IPS DF 4.7 (cell line): ENCODE data around the gene TMEM120B.
"Not testable (repeated sequence)": the region's sequence is repeated elsewhere in the genome, so short reads cannot be mapped to it uniquely, and the experiment has no call there.

Source experiments
- DNase-seq: peaks from one replicate; pipeline ENCODE4 v3.0.0-alpha.2; 2013; ENCODE audit warnings: low spot score; ENCODE audit errors: extremely low read depth

Gene TMEM120B

DNA sequence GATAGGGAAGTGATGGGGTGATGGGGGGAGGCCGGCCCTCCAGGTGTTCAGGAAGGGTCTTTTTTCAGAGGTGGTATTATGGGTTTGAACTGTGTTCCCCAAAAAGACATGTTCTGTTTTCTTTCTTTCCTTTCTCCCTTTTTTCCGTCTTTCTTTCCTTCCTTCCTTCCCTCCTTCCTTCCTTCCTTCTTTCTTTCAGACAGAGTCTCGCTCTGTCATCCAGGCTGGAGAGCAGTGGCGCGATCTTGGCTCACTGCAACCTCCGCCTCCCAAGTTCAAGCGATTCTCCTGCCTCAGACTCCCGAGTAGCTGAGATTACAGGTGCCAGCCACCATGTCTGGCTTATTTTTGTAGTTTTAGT lies 3.5 kb upstream of the TMEM120B start:
- not testable (repeated sequence) for DNase-seq

DNA sequence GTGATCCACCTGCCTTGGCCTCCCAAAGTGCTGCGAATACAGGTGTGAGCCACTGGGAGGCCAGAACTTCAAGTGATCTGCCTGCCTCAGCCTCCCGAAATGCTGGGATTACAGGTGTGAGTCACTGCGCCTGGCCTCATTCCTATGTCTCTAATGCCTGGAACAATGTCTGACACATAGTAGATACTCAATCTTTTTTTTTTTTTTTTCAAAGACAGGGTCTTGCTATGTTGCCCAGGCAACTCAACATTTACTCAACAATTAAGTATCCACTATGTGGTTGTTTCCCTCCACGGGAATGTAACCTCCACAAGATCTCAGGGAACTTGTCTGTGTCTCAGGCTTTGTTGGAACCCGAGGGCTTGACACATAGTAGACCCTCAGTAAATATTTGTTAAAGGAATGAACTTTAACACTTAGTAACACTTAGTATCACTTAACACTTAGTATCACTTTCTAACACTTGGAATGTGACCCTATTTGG lies 3.0 kb upstream of the TMEM120B start:
- DNase-seq: no peak

DNA sequence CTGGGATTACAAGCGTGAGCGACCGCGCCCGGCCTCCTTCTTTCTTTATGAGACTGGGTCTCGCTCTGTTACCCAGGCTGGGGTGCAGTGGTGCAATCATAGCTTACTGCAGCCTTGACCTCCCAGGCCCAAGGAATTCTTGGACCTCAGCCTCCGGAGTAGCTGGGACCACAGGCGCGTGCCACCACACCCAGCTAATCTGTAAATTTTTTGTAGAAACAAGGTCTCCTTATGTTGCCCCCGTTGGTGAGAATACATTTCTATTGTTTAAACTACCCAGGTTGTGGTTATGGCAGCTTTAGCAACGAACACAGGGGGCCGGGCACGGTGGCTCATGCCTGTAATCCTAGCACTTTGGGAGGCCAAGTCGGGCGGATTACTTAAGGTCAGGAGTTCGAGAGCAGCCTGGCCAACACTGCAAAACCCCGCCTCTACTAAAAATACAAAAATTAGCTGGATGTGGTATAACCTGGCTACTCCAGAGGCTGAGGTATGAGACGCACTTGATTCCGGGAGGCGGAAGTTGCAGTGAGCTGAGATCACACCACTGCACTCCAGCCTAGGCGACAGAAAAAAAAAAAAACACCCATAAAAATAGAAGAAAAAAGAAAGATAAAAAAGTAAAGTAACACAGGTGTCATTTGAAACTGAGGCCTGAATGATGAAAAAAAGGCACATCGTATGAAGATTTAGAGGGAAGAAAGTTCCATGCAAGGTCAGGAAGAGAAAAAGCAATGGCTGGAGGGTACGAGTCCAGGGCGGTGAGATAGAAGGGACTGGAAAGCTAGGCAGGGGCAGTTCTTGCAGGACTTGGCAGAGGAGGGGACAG lies 977 bp upstream of the TMEM120B start:
- no peak for DNase-seq

DNA sequence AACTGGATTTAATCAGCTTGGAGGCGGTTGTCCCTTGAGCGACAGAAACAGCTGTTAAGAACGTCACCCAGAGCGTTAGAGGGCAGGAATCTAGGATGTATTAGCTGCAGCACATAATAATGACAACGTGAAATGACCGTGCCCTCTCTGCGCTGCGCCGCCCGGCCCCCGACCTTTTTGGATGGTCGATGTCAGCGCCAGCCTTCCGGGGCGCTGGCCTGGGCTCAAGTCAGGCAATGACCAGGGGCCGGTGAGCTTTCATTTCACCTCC lies 427 bp upstream of the TMEM120B start:
- DNase-seq: no peak

DNA sequence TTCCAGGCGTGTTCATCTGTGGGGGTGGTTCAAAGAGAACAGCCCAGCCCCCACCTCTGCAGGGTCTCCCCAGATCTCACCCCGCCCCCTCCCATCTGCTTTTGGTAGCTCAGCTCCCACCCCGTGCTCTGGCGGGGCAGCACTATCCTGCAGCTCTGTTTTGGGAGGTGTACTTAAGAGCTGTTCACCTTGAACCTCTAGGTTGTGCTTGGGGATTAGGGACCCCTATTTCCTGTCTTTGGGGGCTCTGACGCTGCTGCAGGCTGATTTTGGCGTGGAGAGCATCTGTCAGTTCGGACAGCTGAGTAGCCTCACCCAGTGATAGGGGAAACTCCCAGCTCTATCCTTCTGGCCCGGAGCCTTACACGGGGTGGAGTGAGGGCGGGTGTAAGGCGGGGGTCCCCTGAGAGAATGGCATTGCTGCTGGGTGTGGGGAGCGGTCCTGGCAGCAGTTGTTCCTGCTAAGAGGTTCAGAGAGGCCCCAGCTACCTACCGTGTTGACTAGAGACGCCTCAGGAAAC lies 765 bp downstream of the TMEM120B start:
- no peak for DNase-seq

DNA sequence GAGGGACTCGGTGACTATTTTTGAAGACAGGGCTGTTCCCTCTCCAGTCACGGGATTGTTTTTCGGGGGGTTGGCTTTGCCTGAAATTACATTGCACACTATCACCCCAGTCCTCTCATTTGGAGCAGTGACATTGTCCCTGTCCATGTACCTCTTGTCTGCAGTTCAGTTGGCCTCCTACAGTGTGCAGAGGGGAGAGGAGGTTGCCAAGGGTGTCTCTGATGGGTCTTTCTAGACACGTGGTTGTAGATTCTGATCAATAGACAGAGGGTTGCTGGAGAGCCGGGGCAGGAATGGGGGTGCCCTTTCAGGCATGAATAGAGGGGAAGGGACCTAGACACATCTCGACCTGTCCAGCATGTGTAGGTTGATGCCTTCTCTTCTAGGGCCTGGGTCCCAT lies 1.2 kb downstream of the TMEM120B start:
- no peak for DNase-seq

DNA sequence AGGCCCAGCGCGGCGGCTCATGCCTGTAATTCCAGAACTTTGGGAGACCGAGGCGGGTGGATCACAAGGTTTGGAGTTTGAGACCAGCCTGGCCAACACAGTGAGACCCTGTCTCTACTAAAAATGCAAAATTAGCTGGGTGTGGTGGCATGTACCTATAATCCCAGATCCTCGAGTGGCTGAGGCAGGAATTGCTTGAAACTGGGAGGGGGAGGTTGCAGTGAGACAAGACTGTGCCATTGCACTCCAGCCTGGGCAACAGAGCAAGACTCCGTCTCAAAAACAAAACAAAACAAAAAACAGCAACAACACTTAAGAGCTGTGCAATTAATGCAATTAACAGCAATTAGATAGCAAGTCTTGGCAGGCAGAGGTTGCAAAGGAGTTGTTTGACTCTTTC lies 2.5 kb downstream of the TMEM120B start:
- not testable (repeated sequence) for DNase-seq

DNA sequence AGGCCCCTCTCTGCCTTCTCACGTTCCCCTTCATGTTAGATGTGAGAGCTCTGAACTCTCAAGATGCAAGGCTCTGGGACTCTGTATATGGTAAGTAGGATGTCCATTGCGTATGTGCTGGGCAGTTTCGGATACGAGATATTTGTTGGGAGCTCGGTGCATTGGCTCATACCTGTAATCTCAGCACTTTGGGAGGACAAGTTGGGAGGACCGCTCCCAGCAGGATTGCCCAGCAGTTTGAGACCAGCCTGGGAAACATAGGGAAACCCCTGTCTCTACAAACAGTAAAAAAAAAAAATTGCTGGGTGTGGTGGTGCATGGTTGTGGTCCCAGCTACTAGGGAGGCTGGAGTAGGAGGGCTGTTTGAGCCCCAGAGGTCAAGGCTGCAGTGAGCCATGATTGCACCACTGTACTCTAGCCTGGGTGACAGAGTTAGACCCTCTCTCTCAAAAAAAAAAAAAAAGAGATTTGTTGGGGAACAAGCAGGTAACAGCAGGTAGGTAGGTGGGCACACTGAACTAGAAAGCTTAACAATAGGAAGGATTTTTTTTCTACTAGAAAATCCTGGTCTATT lies 3.4 kb downstream of the TMEM120B start:
- no peak for DNase-seq

DNA sequence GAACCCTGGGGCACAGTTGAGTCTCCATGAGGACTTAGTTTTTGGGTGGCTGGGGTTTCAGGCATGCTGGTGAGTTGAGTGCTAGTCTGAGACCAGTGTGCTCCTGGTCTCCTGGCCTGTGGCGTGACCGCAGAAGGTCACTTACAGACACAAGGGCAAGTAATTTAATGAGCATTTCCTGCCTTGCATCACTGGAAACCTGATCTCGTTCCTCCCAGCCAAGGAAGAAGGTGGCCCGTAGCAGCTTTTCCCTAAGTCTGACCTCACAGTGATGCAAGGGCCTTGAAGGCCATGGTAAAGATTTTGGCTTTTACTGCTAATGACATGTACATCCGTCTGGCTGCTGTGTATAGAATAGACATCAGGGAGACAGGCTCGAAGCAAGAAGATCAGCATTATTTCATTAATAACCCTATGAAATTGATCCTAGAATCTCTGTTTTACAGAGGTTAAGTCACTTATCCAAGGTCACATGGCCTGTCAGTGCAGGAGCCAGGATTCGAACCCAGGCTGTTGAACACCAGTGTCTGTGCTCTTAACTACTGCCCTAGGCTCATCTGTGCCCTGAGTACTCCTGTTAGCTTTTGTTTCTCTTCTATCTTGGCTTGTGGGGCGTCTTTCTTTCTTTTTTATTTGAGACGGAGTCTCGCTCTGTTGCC lies 4.6 kb downstream of the TMEM120B start:
- peak; percentile 9 for DNase-seq

DNA sequence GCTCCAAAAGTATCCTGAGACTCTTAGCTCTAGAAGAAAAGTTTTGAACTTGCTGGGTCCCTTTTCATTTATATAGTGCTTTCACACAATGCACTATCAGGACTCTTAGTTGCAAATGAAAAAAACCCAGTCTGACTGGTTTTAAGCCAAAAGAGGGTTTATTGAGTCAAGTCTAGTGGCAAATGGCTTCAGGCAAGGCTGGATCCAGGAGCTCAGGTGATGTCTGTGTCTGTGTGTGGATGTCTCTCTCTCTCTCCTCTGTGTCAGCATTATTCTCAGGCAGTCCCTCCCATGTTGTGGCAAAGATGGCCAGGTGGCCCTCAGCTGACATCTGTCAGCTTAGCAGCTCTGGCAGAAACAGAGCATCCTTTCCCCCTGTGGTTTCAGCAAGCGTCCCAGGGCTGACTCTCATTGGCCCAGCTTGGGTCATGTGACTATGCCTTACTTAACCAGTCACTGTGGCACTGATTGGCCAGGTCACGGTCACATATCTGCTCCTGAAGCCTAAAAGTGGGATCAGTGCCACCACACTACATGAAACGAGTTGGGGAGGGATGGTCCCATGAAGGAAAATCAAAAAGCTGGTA lies 6.2 kb downstream of the TMEM120B start:
- DNase-seq: no peak

DNA sequence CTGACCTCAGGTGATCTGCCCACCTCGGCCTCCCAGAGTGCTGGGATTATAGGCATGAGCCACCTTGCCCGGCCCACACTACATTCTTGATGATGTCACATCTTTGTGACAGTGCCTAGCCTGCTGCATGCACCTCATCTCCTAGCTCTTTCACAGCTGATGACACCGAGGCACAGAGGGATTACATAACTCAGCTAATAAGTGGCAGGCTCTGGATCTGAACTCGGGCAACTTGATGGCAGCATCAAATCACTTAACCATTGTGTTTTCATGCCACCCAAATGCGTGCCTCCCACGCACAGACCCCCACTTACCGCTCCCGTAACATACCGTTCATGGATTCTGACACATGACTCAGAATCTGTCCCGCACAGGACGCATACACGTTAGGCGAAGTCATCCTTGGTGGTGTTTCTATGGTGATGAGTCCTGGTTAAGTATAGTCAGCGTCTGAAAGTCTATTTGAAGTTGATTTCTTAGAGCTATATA lies 7.4 kb downstream of the TMEM120B start:
- DNase-seq: no peak

DNA sequence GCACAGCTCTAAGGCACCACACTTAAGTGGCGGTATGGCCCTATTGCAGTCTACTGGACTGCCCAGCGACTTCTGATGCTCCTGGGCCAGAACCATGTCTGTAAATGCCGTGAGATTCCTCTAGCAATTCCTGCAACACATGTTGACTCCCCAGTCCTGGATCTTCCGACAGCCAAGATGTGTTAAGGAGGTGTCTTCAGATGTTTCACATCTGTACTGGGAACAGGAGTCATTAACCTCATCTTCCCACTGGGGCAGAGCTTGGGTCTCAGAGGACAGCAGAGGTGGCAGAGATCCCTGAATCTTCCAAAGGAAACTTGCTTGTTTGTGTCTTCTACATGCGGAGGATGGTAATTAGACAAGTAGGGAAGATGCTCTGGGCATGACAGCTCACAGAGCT lies 8.2 kb downstream of the TMEM120B start:
- no peak for DNase-seq

DNA sequence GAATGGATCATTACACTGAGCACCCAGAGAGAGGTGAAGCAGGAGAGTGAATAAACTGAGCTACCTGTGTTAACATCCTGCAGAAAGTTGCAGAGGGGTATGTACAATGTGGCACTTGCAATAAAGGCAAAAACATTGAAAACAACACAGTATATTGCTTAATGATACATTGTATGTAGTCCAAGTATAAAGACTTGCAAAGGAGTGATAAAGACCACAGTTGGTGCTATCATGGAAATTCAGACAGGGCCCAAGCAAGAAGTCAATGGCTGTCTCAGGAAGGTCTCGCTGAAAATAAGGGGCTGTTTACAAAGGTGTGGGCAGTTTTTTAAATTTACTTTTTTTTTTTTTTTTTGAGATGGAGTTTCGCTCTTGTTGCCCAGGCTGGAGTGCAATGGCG lies 10.0 kb downstream of the TMEM120B start:
- DNase-seq: no peak

DNA sequence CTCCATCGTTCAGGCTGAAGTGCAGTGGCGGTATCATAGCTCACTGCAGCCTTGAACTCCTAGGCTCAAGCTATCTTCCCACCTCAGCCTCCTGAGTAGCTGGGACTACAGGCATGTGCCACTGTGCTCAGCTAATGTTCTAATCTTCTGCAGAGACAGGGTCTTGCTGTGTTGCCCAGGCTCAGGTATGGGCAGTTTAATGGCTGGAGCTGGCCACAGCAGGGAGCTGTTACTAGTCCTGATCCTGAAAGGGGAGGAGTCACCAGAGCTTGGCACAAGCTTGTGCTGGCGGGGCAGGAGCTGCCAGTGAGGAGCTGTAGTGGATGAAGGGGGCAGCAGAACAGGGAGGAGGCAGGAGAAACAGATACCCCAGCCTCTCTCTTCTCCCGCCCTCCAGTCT lies 10.6 kb downstream of the TMEM120B start:
- DNase-seq: no peak

DNA sequence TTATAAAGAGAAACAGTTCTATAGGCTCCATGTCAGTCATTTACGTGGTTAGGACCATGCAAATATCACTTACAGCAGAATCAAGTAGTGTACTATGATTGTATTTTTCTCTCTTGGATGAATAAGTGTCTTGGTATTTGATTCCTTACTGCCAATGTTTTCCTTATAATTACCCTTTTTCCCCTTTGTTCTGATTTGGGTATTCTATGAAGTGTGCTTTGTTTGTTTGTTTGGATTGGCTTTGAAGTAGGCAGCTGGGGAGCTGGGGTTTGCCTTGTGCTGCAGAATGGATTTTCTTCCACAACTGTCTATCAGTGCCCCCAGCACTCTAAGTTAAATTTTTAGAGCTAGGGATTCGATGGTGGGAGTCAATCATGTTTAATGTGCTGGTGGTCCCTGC lies 12.4 kb downstream of the TMEM120B start:
- no peak for DNase-seq

DNA sequence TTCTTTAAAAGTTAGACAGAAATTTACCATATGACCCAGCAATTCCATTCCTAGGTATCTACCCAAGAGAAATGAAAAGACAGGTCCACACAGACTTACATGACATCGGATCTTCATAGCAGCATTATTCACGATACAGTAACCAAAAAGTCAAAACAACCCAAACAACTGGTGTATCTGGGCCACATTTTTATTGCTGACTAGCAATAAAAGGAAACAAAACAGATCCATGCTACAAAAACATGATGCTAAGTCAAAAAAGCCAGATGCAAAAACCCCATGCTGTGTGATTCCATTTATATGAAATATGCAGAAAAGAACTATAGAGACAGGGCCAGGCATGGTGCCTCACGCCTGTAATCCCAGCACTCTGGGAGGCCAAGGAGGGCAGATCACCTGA lies 12.9 kb downstream of the TMEM120B start:
- no peak for DNase-seq

DNA sequence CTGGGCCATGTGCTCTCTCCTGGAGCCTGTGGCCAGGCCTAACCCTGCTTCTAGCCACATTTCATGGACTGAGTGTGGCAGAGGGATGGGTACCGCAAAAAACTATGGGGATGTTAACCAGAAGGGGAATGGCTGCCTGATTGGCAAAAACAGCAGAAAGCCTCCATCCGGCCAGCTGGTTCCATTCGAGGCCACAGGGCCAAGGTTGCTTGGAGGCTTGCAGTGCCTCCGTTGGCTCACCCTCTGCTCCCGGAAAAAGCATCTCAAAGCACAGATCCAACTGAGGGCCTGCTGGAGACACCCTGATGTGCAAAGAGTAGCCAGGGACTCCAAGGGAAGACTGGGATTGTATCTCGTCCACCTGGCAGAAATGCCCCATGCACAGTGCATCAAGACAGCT lies 16.5 kb downstream of the TMEM120B start:
- no peak for DNase-seq

DNA sequence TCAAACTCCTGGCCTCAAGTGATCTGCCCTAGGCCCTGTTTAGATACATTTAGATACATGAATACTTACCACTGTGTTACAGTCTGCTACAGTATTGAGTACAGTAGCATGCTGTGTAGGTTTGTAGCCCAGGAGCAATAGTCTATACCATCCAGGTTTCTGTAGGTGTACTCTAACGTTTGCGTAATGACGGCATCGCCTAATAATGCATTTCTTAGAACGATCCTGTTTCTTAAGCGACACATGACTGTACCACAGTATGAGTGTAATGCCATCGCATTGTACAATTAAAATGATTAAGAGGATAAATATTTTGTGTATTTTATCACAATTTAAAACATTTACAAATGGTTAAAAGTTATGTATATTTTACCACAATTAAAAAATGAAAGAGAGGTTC lies 18.9 kb downstream of the TMEM120B start:
- DNase-seq: no peak

DNA sequence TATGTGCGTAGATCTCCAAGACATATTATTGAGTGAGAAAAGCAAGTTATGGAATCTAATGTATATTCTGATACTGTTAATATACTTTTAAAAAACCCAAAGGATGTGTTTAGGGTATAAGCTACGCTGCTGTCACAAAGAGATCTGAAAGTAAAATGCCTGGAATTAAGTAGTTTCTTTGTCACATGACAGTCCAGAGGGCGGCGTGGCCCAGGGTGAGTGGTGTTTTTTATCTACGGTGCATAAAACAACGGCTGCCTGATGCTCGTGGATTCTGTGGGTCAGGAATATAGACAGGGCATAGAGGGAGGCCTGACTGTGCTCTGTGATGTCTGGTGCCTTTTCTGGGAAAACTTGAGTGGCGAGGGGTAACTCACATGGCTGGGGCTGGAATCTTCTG lies 21.3 kb downstream of the TMEM120B start:
- no peak for DNase-seq

DNA sequence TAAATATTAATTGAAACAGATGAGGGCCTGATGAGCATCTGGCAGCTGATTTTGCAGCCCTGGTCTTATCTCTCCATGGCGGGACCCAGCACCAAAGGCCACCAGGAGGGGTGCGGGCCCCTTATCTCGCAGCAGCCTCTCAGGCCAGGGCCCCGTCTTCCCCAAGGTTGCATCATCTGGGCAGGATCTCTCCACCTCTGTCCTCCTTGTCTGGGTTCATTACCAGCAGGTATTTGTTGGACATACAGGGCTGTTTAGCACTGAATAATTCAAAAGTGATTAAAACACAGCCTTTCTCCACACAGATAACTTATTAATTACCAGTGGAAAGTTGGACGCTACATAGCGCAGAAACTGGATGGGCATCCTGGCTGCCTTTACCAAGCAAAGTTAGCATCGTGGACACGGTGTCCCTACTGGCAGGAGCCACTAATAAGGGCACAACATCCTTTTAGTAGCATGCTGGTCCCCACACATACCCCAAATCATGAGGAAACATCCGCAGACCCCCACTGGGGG lies 25.8 kb downstream of the TMEM120B start:
- DNase-seq: no peak

DNA sequence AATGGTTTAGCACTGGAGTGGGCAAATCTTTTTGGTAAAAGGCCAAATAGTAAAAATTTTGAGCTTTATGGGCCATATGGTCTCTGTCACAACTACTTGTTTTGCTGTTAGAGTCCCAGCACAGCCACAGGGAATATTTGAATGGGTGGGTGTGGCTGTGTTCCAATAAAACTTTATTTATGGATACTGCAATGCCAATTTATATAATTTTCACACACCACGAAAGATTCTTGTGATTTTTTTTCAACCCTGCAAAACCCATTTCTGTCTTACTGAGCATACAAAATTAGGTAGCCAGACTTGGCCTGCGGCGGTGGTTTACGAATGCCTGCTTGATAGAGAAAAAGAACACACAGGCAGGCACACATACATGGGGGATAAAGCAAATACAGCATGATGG lies 28.3 kb downstream of the TMEM120B start:
- no peak for DNase-seq

DNA sequence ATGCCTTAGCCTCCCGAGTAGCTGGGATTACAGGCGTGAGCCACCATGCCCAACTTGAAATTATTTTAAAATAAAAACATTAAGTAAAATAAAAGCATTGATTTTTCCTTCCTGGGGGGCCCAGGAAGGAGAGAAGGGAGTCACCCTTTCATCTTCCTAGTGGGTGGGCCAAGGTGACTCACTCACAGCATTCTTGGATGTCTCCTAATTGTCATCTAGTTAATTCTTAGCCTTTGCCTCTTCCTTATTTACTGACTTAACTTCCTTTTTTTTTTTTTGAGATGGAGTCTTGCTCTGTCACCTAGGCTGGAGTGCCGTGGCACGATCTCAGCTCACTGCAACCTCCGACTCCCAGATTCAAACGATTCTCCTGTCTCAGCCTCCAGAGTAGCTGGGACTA lies 29.2 kb downstream of the TMEM120B start:
- DNase-seq: no peak
